Activated B cell treated with CpG ODN at 0.5 μM for 24 hours (primary cell): ENCODE data around the gene PRKCH. TPM values are rescaled to one million over a fixed set of nuclear protein-coding genes. Genes with fewer than 3 reads are reported as not detected.

Experiments used
- ATAC-seq: fragments of 200-7000 bp; cut with Tn5 transposase; one replicate; pipeline ENCODE4 v1.10.0; 2021; ENCODE audit warnings: low read depth, mild to moderate bottlenecking, moderate library complexity
- CTCF ChIA-PET: fragments of 350-600 bp; sonication (Branson Sonifier 250); formaldehyde crosslinking; loops from one replicate; lab custom pipeline; 2021; ENCODE audit warnings: antibody characterized with exemption; lab: Charles Lee
- POLR2A ChIA-PET: fragments of 350-600 bp; sonication (Branson Sonifier 250); formaldehyde crosslinking; loops from one replicate; lab custom pipeline; 2021; ENCODE audit warnings: antibody characterized with exemption; lab: Charles Lee
- DNase-seq: peaks from one replicate; pipeline ENCODE4 v3.0.0; 2022
- H3K27ac Mint-ChIP-seq: one replicate; pipeline ENCODE4 v1.8.0; 2020; ENCODE audit warnings: mixed read lengths
- H3K27me3 Mint-ChIP-seq: one replicate; pipeline ENCODE4 v1.8.0; 2021; ENCODE audit warnings: mixed read lengths
- H3K36me3 Mint-ChIP-seq: one replicate; pipeline ENCODE4 v1.8.0; 2021; ENCODE audit warnings: low read depth, mixed read lengths
- H3K4me1 Mint-ChIP-seq: one replicate; pipeline ENCODE4 v1.8.0; 2021; ENCODE audit warnings: mixed read lengths
- H3K4me3 Mint-ChIP-seq: one replicate; pipeline ENCODE4 v1.8.0; 2020; ENCODE audit warnings: mild to moderate bottlenecking, mixed read lengths
- H3K9me3 Mint-ChIP-seq: one replicate; pipeline ENCODE4 v1.8.0; 2020; ENCODE audit warnings: mixed read lengths
- intact Hi-C: fragments of 100-400 bp; cut with micrococcal nuclease; formaldehyde crosslinking; loops from one replicate; pipeline ENCODE4 v1.15.1; 2024
- total RNA-seq: library from RNA; stranded (reverse); gene quantifications from 2 replicates; pipeline ENCODE4 v1.2.3, GENCODE V29; 2022
- TF ChIP-seq, protein P1 (sequence below): fragments of 200-600 bp; IDR thresholded peaks from one replicate; pipeline ENCODE4 v1.8.0; 2022; ENCODE audit warnings: antibody characterized with exemption, mild to moderate bottlenecking

The PRKCH gene
- total RNA-seq, 1 donor from 2014 or later: 4.6 TPM

DNA sequence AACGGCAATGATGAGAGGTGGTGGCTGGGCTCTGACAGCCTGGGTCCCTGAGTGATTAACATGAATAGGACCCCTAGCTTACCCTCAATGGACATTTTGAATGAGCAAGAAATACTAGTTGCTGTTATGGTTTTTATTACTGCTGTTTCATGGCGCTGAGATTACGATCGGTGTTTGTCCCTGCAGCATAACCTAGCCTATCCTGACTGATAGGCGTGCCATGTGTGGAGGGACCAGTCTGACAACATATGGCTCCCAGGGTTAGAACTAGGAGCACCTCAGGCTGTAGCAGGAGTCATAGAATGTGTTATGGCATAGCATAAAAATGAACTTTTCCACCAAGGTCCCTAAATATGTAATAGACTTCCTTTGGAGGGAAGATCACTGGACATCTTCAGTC is 236.5 kb downstream of the PRKCH start:
- Mint-ChIP-seq H3K4me3 (no peak overlapping the region), H3K36me3 (no peaks in the 10 kb centered on the region), H3K27me3 (no peaks in the 10 kb centered on the region), H3K9me3 (no peaks in the 10 kb centered on the region), H3K4me1 (peaks cover 42% of the 10 kb centered on the region), H3K27ac (no peak overlapping the region)
- ATAC-seq: no peak
- no peak for DNase-seq
- ChIA-PET POLR2A (interaction anchor here (0.6 to 1.3 kb wide), 4 partner anchors 9 to 166 kb away, joined by 3 to 5 read pairs (median 4); partner anchors contain the start of gene HIF1A), CTCF (interaction anchor here (1.1 kb wide), 1 partner anchor 13 kb away, joined by 3 read pairs; no protein-coding TSS in a partner anchor)
- TF ChIP-seq, protein P1, sequence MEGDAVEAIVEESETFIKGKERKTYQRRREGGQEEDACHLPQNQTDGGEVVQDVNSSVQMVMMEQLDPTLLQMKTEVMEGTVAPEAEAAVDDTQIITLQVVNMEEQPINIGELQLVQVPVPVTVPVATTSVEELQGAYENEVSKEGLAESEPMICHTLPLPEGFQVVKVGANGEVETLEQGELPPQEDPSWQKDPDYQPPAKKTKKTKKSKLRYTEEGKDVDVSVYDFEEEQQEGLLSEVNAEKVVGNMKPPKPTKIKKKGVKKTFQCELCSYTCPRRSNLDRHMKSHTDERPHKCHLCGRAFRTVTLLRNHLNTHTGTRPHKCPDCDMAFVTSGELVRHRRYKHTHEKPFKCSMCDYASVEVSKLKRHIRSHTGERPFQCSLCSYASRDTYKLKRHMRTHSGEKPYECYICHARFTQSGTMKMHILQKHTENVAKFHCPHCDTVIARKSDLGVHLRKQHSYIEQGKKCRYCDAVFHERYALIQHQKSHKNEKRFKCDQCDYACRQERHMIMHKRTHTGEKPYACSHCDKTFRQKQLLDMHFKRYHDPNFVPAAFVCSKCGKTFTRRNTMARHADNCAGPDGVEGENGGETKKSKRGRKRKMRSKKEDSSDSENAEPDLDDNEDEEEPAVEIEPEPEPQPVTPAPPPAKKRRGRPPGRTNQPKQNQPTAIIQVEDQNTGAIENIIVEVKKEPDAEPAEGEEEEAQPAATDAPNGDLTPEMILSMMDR: no peak
- intact Hi-C loops: no loop called here

DNA sequence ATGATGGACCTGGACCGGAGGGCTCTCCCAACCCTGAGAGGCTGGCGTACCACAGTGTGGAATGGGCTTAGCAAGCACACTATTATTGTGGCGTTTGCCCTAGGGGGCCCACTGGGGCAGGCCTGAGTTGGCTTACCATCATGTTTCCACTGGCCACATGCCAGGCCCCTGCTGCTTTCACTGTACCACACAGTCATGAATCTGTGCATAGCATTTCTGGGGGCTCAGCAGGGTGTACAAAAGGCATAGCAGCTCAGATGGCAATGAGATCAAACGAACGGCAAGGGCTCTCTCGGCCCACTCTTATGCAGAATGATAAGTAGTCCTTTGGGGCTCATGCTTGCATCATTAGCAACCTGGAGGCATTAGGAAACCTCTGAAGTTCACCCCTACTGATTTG is 236.9 kb downstream of the PRKCH start:
- Mint-ChIP-seq H3K9me3 (no peaks in the 10 kb centered on the region), H3K4me3 (no peak overlapping the region), H3K27ac (no peak overlapping the region), H3K27me3 (no peaks in the 10 kb centered on the region), H3K36me3 (no peaks in the 10 kb centered on the region), H3K4me1 (peaks cover 38% of the 10 kb centered on the region)
- TF ChIP-seq, protein P1: no peak
- intact Hi-C loops: no loop called here
- POLR2A ChIA-PET: interaction anchor here (0.7 kb wide), 2 partner anchors 65 to 163 kb away, joined by 9 read pairs; no protein-coding TSS in a partner anchor
- ATAC-seq (no peak), DNase-seq (no peak)
- CTCF ChIA-PET: interaction anchor here (1.1 kb wide), 1 partner anchor 82 kb away, joined by 6 read pairs; no protein-coding TSS in a partner anchor

DNA sequence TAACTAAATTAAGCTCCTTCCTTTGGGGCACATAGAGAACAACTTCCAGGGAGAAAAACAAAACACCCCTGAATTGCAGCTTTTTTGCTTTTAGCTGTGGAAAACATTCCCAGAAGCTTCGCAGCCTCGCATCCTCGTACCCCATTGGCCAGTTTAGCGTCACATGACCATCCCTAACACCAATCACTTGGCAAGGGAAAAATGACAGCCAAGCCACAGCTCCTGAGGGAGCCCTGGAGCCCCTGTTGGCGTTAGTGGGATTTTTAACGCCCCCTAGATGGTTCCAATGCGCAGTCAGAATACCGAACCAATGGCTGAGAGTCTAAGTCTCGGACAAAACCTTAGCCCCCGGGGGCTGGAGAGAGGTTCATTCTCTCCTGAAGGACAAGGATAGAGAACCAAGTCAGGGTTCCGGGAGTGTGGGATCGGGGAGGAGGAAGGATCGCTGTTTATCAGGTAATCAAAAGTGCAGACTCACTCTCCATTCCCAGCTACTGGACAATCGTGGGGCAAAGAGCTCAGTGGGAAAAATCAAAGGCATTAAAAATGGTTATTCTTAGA is 238.3 kb downstream of the PRKCH start:
- DNase-seq (no peak), ATAC-seq (no peak)
- Mint-ChIP-seq H3K4me1 (peaks cover 37% of the 10 kb centered on the region), H3K36me3 (no peaks in the 10 kb centered on the region), H3K27me3 (no peaks in the 10 kb centered on the region), H3K27ac (no peak overlapping the region), H3K9me3 (no peaks in the 10 kb centered on the region), H3K4me3 (no peak overlapping the region)
- CTCF ChIA-PET: interaction anchor here (1.1 kb wide), 1 partner anchor 84 kb away, joined by 6 read pairs; no protein-coding TSS in a partner anchor
- intact Hi-C loops: no loop called here
- TF ChIP-seq, protein P1: no peak
- POLR2A ChIA-PET: interaction anchor here (1.2 kb wide), 1 partner anchor 56 kb away, joined by 3 read pairs; no protein-coding TSS in a partner anchor

DNA sequence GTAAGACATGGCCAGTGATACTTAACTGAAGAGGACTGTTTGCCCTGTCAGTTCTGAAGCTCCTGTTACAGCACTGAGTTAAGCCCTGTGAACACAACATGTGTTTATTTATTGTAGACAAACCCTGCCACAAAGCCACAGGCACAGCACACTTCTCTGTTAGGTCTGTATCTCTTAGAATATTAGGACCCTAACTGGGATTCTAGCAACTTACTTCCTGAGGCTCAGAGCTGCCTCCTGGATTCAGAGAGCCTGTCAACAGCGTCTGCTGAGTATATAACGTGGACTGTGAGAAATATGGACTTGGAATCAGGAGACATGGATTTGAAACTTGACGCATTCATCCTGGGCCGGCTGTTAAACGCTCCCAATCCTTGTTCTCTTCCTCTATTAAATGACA is 238.9 kb downstream of the PRKCH start:
- ATAC-seq (no peak), DNase-seq (no peak)
- Mint-ChIP-seq H3K4me1 (peaks cover 33% of the 10 kb centered on the region), H3K36me3 (no peaks in the 10 kb centered on the region), H3K27ac (no peak overlapping the region), H3K4me3 (no peak overlapping the region), H3K9me3 (no peaks in the 10 kb centered on the region), H3K27me3 (no peaks in the 10 kb centered on the region)
- ChIA-PET CTCF (no interaction called here), POLR2A (interaction anchor here (0.6 kb wide), 1 partner anchor 101 kb away, joined by 6 read pairs; no protein-coding TSS in a partner anchor)
- intact Hi-C loops: no loop called here
- TF ChIP-seq, protein P1: no peak

DNA sequence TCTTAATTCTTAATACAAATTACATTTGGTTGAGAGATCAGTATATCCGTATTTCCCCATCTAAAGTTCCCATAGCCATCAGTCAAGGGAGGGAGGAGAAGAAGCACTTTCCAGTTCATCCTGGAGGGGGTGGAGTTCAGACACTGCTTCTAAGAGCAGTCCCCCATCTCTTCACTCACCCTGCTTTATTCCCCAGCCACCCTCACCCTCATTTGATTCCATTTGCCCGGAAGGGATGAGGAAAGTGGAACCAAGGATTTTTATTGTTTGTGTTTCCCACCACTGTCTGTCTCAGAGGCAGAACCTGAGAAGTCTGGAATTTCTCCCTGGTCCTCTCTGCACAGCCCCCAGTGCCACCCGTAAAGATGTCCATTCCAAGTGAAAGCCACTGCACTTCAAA is 239.7 kb downstream of the PRKCH start:
- no peaks in the 10 kb centered on the region for H3K27me3 Mint-ChIP-seq
- H3K4me3 Mint-ChIP-seq: no peak overlapping the region
- TF ChIP-seq, protein P1: no peak
- H3K27ac Mint-ChIP-seq: no peak overlapping the region
- intact Hi-C loops: no loop called here
- CTCF ChIA-PET: no interaction called here
- H3K9me3 Mint-ChIP-seq: no peaks in the 10 kb centered on the region
- H3K4me1 Mint-ChIP-seq: peaks cover 25% of the 10 kb centered on the region
- DNase-seq (no peak), ATAC-seq (no peak)
- POLR2A ChIA-PET: interaction anchor here (0.6 to 1.3 kb wide), 2 partner anchors 8 to 100 kb away, joined by 4 to 6 read pairs; no protein-coding TSS in a partner anchor
- H3K36me3 Mint-ChIP-seq: no peaks in the 10 kb centered on the region
